Fibroblast of skin of scalp (primary cell): Measurements from ENCODE around the gene CTTN.

Experiments used
- DNase-seq: peaks from one replicate; pipeline ENCODE4 v3.0.0-alpha.2; 2013

CTTN gene

GRCh38 chr11:70477609-70478008 lies 79.3 kb downstream of the CTTN start:
- DNase-seq = no peak

- no peak for DNase-seq
Measured at GRCh38 chr11:70478166-70478890, 80.0 kb downstream of the CTTN start.

- DNase-seq = no peak
Measured at GRCh38 chr11:70480711-70481110, 82.4 kb downstream of the CTTN start.

GRCh38 chr11:70481625-70482528 lies 83.5 kb downstream of the CTTN start:
- DNase-seq = no peak

GRCh38 chr11:70482529-70482917 lies 84.2 kb downstream of the CTTN start:
- DNase-seq = no peak

GRCh38 chr11:70483077-70483861 lies 84.9 kb downstream of the CTTN start:
- no peak for DNase-seq

- no peak for DNase-seq
Measured at GRCh38 chr11:70483917-70484316, 85.6 kb downstream of the CTTN start.

GRCh38 chr11:70485326-70486025 lies 87.1 kb downstream of the CTTN start:
- DNase-seq = no peak

GRCh38 chr11:70486026-70486415 lies 87.7 kb downstream of the CTTN start:
- no peak for DNase-seq
